Heart left ventricle (tissue), 16 donors: ENCODE measurements around the gene CDC23. TPM values are rescaled to one million over a fixed set of nuclear protein-coding genes. Genes with fewer than 3 reads are reported as not detected.
"Not testable (repeated sequence)": the region's sequence is repeated elsewhere in the genome, so short reads cannot be mapped to it uniquely, and the experiment has no call there.

Experiments
- ATAC-seq, 4 donors: fragments of 200-7000 bp; cut with Tn5 transposase; one replicate each; pipeline ENCODE4 v1.9.1; 2020 to 2022; ENCODE audit warnings: moderate library complexity in 4 of 4, mild to moderate bottlenecking in 3 of 4, moderate number of reproducible peaks in 1 of 4
- DNase-seq, 5 donors: peaks; one replicate each; pipeline ENCODE4 v3.0.0-alpha.2; 2020
- H3K27ac ChIP-seq, 12 donors: fragments of 200-600 bp; sonication (generic) in 4 of 12; one replicate each; pipeline versions ENCODE4 v1.5.0 to v1.8.0; 2016 to 2022; ENCODE audit warnings: mild to moderate bottlenecking in 2 of 12
- H3K27me3 ChIP-seq, 9 donors: fragments of 200-600 bp; sonication (generic) in 2 of 9; one replicate each; pipeline versions ENCODE4 v1.5.1 to v1.8.0; 2016 to 2022; ENCODE audit warnings: mild to moderate bottlenecking in 3 of 9
- H3K36me3 ChIP-seq, 9 donors: fragments of 200-600 bp; sonication (generic) in 2 of 9; one replicate each; pipeline versions ENCODE4 v1.5.0 to v1.8.0; 2018 to 2022; ENCODE audit warnings: mild to moderate bottlenecking in 2 of 9
- H3K4me1 ChIP-seq, 12 donors: fragments of 200-600 bp; sonication (generic) in 4 of 12; one replicate each; pipeline versions ENCODE4 v1.5.0 to v1.8.0; 2016 to 2022; ENCODE audit warnings: mild to moderate bottlenecking in 3 of 12
- H3K4me3 ChIP-seq, 12 donors: fragments of 200-600 bp; sonication (generic) in 4 of 12; one replicate each; pipeline versions ENCODE4 v1.5.0 to v1.8.0; 2017 to 2022; ENCODE audit warnings: mild to moderate bottlenecking in 9 of 12, moderate library complexity in 4 of 12
- H3K9me3 ChIP-seq, 12 donors: fragments of 200-600 bp; sonication (generic) in 4 of 12; one replicate each; pipeline versions ENCODE4 v1.5.0 to v1.8.0; 2016 to 2022; ENCODE audit warnings: mild to moderate bottlenecking in 1 of 12
- CTCF ChIP-seq, 12 donors: fragments of 200-600 bp; sonication (generic) in 4 of 12; IDR thresholded peaks; one replicate each; pipeline versions ENCODE4 v1.5.0 to v1.8.0; 2018 to 2022; ENCODE audit warnings: antibody characterized with exemption in 12 of 12, mild to moderate bottlenecking in 5 of 12
- POLR2A ChIP-seq, 2 donors: fragments of 450-650 bp; IDR thresholded peaks; one replicate each; pipeline ENCODE4 v1.6.1; 2017; ENCODE audit warnings: antibody characterized with exemption in 2 of 2, mild to moderate bottlenecking in 2 of 2, moderate library complexity in 2 of 2
- WGBS, 4 donors: extraction: QIAGEN DNeasy Blood & Tissue Kit in 2 of 4; methylation state at CpG; one replicate each; pipeline versions ENCODE4 v1.1.5 to v1.1.7; 2013 to 2018; 5-methylcytosine and 5-hydroxymethylcytosine counted together
- intact Hi-C, 10 donors: fragments of 100-400 bp; cut with DNase I; formaldehyde crosslinking; loops; one replicate each; pipeline versions ENCODE4 v1.11.1 to v1.14.2; 2022
- polyA plus RNA-seq, 2 donors: library from polyadenylated mRNA; stranded (reverse); fragments of 200-250 nt; gene quantifications; one replicate each; pipeline ENCODE4 v1.2.3, GENCODE V29; 2013
- total RNA-seq, 9 donors: library from RNA; depleted of rRNA in 2 of 9; stranded (reverse); fragments of >200 nt in 2 of 9; fragmentation: NEBNext Ultra II Directional in 3 of 9; extraction: Animal tissue kit (Norgen Biotek cat#: 25700) in 3 of 9; gene quantifications; one replicate each; pipeline versions ENCODE4 v1.1.0 to v1.2.4, GENCODE V29; 2016 to 2023
- donor health status: ischemic (EF 13 %, LVEDD 7.1; RV severe dilation, severe dysfunction).
- donor health status: healthy with polysubstance abuse.
- donor health status: DM: no; HTN: yes; CAD: no.
- donor health status: DM: no; HTN: no; CAD: no.
- donor health status: ischemic (EF 25% LVEDD 6.9; RV normal size, moderate dysfunction).
- donor health status: ischemic (EF 25% LVEDD 5.7; RV mildly dilated, moderate dysfunction).
- donor health status: healthy.
- donor health status: DM: yes; HTN: yes; CAD: no.
- donor health status: ischemic (EF 35%, LVEDD 5.7; RV mildly dilated, moderate dysfunction).
- donor health status: nonischemic (EF 11% LVEDD 7.7; RV severe dilation, severe dysfunction).
- donor health status: DM: yes; HTN: yes; CAD: no.
- donor health status: PGD.
- donor health status: ischemic (EF 29% LVEDD 5.4; RV normal size, mild dysfunction).
- donor health status: nonischemic (EF 23%, LVEDD 6.1; RV moderate dilation, normal function).

The CDC23 gene
- total and polyA plus RNA-seq, 11 donors: 10.1 to 25.6 (median 17.2) TPM

- DNase-seq: no peak
- H3K27me3 ChIP-seq: no peaks in the 10 kb centered on the region
- WGBS, 4 donors: 85 to 94% (median 92%) methylated on average over 4 of the region's 4 CpGs
- intact Hi-C loops: no loop called here
- H3K4me3 ChIP-seq: no peak overlapping the region
- H3K27ac ChIP-seq: no peak overlapping the region
- no peaks in the 10 kb centered on the region for H3K9me3 ChIP-seq
- TF ChIP-seq POLR2A (IDR thresholded peaks at IDR 0.05) (no peak), CTCF (IDR thresholded peaks at IDR 0.05) (no peak)
- no peaks in the 10 kb centered on the region for H3K4me1 ChIP-seq
- H3K36me3 ChIP-seq: peaks cover 8 to 100% (median 95%) of the 10 kb centered on the region in 9 donors
- no peak for ATAC-seq
These were observed 52.4 kb downstream of the CDC23 start for GRCh38 chr5:138160706-138161105.

- Histone ChIP-seq H3K27ac (no peak overlapping the region), H3K9me3 (no peaks in the 10 kb centered on the region), H3K36me3 (peaks cover 8 to 90% (median 85%) of the 10 kb centered on the region in 9 donors), H3K4me3 (no peak overlapping the region), H3K4me1 (no peaks in the 10 kb centered on the region), H3K27me3 (no peaks in the 10 kb centered on the region)
- ATAC-seq (no peak), DNase-seq (no peak)
- WGBS, 4 donors: 88 to 93% (median 93%) methylated on average over 5 of the region's 5 CpGs
- no peak for TF ChIP-seq CTCF (IDR thresholded peaks at IDR 0.05)
- TF ChIP-seq POLR2A (IDR thresholded peaks at IDR 0.05): no peak
- intact Hi-C loops: no loop called here
These were observed 53.5 kb downstream of the CDC23 start for GRCh38 chr5:138159666-138160065.

GRCh38 chr5:138157626-138158025 lies 55.5 kb downstream of the CDC23 start:
- H3K4me3 ChIP-seq: no peak overlapping the region
- ATAC-seq (no peak), DNase-seq (no peak)
- H3K4me1 ChIP-seq: no peaks in the 10 kb centered on the region
- WGBS, 4 donors: 82 to 95% (median 93%) methylated on average over 1 of the region's 1 CpG
- H3K27me3 ChIP-seq: no peaks in the 10 kb centered on the region
- TF ChIP-seq CTCF (IDR thresholded peaks at IDR 0.05) (no peak), POLR2A (IDR thresholded peaks at IDR 0.05) (no peak)
- intact Hi-C loops: no loop called here
- H3K27ac ChIP-seq: no peak overlapping the region
- no peaks in the 10 kb centered on the region for H3K9me3 ChIP-seq
- peaks cover 8 to 69% (median 64%) of the 10 kb centered on the region in 9 donors for H3K36me3 ChIP-seq

GRCh38 chr5:138155977-138156376 lies 57.1 kb downstream of the CDC23 start:
- DNase-seq, H3K27ac ChIP-seq, intact Hi-C loops, H3K4me1 ChIP-seq, H3K9me3 ChIP-seq, ATAC-seq, H3K4me3 ChIP-seq, H3K27me3 ChIP-seq: not testable (repeated sequence)
- 97 to 98% (median 97%) methylated on average over 9 of the region's 9 CpGs for WGBS, 4 donors
- peaks cover under 1 to 53% (median 48%) of the 10 kb centered on the region in 9 donors for H3K36me3 ChIP-seq

- Histone ChIP-seq H3K9me3 (no peaks in the 10 kb centered on the region), H3K4me1 (no peaks in the 10 kb centered on the region), H3K27me3 (no peaks in the 10 kb centered on the region), H3K27ac (no peak overlapping the region), H3K4me3 (no peak overlapping the region), H3K36me3 (no peaks in the 10 kb centered on the region)
- WGBS, 4 donors: 55 to 68% (median 58%) methylated on average over 3 of the region's 3 CpGs
- no peak for TF ChIP-seq CTCF (IDR thresholded peaks at IDR 0.05)
- no peak for TF ChIP-seq POLR2A (IDR thresholded peaks at IDR 0.05)
- DNase-seq (no peak), ATAC-seq (no peak)
- intact Hi-C loops: no loop called here
These were observed 63.6 kb downstream of the CDC23 start for GRCh38 chr5:138149530-138149929.
